Stimulated activated CD8-positive, alpha-beta memory T cell treated with anti-CD3 and anti-CD28 coated beads, Interleukin-2, amount 100 ng/mL, for 48 hours (primary cell): Measurements from ENCODE around the gene SF3A2.

Experiments
- DNase-seq, 2 donors: peaks; one replicate each; pipeline ENCODE4 v3.0.0-alpha.2; 2020; ENCODE audit warnings: low read depth in 2 of 2

Gene SF3A2

GRCh38 chr19:2253106-2254063 is 16.8 kb downstream of the SF3A2 start:
- DNase-seq = no peak

DNA sequence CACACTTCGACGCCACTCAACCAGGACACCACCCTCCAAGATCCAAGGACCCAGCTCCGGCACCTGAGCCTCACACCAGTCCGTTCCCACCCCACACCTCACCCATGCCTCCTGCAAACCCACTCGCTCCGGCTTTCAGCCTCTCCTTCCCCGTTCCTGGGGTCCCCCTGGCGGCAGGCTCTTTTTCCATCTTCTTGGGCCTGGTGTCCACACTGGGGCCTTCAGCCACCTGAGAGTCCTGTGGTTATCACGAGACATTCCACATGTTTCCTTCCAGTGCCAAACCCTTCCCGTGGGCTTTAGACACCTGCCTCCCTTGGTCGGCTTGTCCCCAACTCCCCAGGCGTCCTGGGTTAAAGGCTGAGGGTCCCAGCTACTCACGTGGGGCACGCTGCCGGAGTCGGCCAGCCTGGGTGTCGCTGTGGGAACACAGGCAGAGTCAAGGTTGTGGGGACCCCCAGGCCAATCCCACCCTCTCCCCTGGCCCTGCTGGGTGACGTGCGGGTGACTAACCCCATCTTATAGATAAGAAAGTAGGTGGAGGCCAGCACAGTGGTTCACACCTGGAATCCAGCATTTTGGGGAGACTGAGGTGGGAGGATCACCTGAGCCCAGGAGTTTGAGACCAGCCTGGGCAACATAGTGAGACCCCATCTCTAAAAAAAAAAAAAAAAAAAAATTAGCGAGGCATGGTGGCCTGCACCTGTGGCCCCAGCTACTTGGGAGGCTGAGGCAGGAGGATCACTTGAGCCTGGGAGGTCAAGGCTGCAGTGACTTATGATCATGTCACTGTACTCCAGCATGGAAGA is 17.6 kb downstream of the SF3A2 start:
- DNase-seq = no peak

- no peak for DNase-seq
These were observed 18.7 kb downstream of the SF3A2 start for GRCh38 chr19:2255112-2255845.

DNA sequence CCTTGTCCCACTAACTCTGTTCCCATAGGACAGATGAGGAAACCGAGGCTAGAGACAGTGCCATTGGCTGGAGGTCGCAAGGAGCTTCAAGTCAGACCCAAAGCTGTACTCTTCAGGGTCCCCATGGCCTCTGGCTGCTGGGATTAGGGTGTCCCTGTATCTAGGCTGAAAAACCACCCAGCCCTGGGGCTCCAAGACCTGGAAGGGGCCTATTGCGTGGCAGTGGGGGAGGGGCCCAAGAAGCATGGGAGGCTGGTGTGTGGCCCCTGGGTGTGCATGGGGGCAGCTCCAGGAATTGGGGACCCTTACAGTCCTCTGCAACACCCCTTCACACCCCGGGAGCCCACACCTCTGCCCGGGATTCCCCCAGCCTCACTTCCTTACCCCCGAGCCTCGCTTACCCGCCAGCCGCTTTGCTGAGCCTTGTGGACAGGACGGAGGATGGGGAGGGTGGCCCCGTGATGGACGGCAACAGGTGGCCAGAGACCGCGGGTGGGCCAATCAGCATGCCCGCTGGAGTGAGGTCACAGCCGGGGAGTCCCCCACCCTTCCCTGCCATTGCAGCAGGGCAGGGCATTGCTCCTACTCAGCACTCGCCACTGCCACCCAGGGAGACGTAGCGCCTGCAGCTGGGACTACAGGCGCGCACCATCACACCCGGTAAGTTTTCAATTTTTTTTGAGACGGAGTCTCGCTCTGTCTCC is 19.5 kb downstream of the SF3A2 start, which contains the start of gene JSRP1:
JSRP1 (minus strand) TSS at position 436 of the 704 bp plus-strand sequence. CDS start 1,103 bp downstream, outside the sequence.
- no peak for DNase-seq

- no peak for DNase-seq
These were observed 22.7 kb downstream of the SF3A2 start for GRCh38 chr19:2259336-2259735.

GRCh38 chr19:2260341-2260805 is 23.7 kb downstream of the SF3A2 start:
- DNase-seq = no peak

GRCh38 chr19:2261438-2262172 is 25.0 kb downstream of the SF3A2 start:
- no peak for DNase-seq

- no peak for DNase-seq
These were observed 29.8 kb downstream of the SF3A2 start for GRCh38 chr19:2266183-2266993.

GRCh38 chr19:2268480-2268830 is 31.8 kb downstream of the SF3A2 start:
- no peak for DNase-seq

- no peak for DNase-seq
These were observed 32.2 kb downstream of the SF3A2 start for GRCh38 chr19:2268861-2269243.

GRCh38 chr19:2269244-2270156 is 32.9 kb downstream of the SF3A2 start:
- peak; percentile 97 to 99 for DNase-seq

DNA sequence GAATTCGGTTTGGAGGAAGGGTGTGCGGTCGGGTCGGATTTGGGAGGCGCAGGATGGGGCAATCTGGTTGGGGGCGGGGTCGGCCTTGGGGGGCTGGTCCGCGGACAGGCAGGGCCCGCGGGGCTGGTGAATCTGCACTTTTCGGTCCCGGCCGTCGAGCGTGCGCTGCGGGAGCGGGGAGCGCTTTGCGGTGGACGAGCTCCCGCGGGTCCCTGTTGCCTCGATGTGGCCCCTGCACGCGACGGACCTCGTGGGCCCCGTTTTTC is 33.5 kb downstream of the SF3A2 start:
- DNase-seq = no peak

GRCh38 chr19:2270423-2271233 is 34.0 kb downstream of the SF3A2 start:
- DNase-seq = peak; percentile 66 to 74

- no peak for DNase-seq
These were observed 34.8 kb downstream of the SF3A2 start for GRCh38 chr19:2271234-2272103.

DNA sequence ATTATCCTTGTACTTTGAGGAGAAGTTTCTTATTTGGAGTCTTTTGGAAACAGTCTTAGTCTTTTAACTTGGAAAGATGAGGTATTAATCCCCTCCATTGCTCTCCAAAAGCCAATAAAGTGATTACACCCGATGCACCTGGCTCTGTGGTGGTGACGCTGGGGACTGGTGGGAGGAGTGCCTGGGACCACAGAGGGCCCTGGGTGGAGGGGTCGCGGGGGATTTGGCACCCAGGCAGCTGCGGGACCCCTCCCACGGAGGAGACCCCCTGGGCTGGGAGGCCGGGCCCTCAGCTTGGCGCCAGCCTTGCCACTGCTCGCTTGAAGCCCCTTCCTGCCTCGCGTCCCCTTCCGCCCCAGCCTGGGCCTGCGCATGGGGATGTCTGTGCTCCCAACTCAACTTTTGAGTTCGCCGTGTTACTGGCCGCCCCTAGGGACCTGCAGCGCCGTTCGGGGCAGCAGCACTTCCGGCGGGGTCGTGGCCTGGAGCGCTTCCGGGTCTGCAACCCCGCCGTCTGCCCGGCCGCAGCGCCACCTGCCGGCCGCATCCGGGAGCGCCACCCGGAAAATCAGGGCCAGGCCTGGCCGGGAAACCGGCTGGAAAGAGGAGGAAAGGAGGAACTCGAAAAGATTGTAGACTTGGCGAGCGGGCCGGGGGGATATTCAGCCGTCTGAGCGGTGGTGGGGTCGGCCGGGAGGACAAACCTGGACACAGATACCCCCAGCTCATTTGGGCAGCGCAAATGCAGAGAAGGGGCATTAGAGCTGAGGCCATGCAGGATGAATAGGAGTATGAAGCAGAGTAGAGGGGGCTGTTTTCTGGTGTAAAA is 36.9 kb downstream of the SF3A2 start:
- peak; percentile 73 to 81 for DNase-seq

- no peak for DNase-seq
These were observed 37.6 kb downstream of the SF3A2 start for GRCh38 chr19:2274185-2274711.
